Neuronal stem cell (in vitro differentiated cells): ENCODE data around the gene CCK.

Experiments
- DNase-seq: peaks from one replicate; pipeline ENCODE4 v3.0.0-alpha.2; 2013; ENCODE audit warnings: low spot score
- H2AFZ ChIP-seq: one replicate; pipeline ENCODE4 v1.6.1; 2013; ENCODE audit warnings: mild to moderate bottlenecking, low read length, inconsistent platforms
- H2AK5ac ChIP-seq: 2 replicates; pipeline ENCODE4 v1.6.1; 2013; ENCODE audit warnings: low read depth, mild to moderate bottlenecking, inconsistent platforms, low read length, moderate library complexity, mixed read lengths
- H2BK120ac ChIP-seq: 2 replicates; pipeline ENCODE4 v1.6.1; 2013; ENCODE audit warnings: low read depth, mild to moderate bottlenecking, inconsistent platforms, low read length, moderate library complexity, mixed read lengths
- H2BK12ac ChIP-seq: one replicate; pipeline ENCODE4 v1.6.1; 2013; ENCODE audit warnings: low read length, inconsistent platforms
- H2BK15ac ChIP-seq: 2 replicates; pipeline ENCODE4 v1.6.1; 2013; ENCODE audit warnings: mild to moderate bottlenecking, low read length, inconsistent platforms, mixed read lengths
- H2BK5ac ChIP-seq: one replicate; pipeline ENCODE4 v1.6.1; 2013; ENCODE audit warnings: inconsistent platforms, mild to moderate bottlenecking, low read length, moderate library complexity
- H3K14ac ChIP-seq: one replicate; pipeline ENCODE4 v1.6.1; 2013; ENCODE audit warnings: low read length, inconsistent platforms
- H3K18ac ChIP-seq: 2 replicates; pipeline ENCODE4 v1.6.1; 2013; ENCODE audit warnings: low read length, inconsistent platforms
- H3K23ac ChIP-seq: 2 replicates; pipeline ENCODE4 v1.6.1; 2013; ENCODE audit warnings: low read depth, mild to moderate bottlenecking, mixed read lengths, low read length, inconsistent platforms; ENCODE audit not compliant: poor library complexity
- H3K27ac ChIP-seq: replicated peaks from 3 replicates; pipeline ENCODE4 v1.5.1; 2013; ENCODE audit warnings: low read length, inconsistent platforms
- H3K27me3 ChIP-seq, 3 experiments: 2 replicates each; pipeline ENCODE4 v1.6.1; 2013; ENCODE audit warnings: low read length in 3 of 3, mild to moderate bottlenecking in 2 of 3, inconsistent platforms in 1 of 3, low read depth in 1 of 3, mixed read lengths in 1 of 3, moderate library complexity in 1 of 3; ENCODE audit not compliant: control insufficient read depth in 3 of 3, insufficient read depth in 3 of 3
- H3K36me3 ChIP-seq, 2 donors: replicated peaks in 1 of 2; 2 replicates each; pipeline ENCODE4 v1.6.1; 2013; ENCODE audit warnings: low read length in 2 of 2; ENCODE audit not compliant: control insufficient read depth in 2 of 2, insufficient read depth in 2 of 2
- H3K4ac ChIP-seq: 2 replicates; pipeline ENCODE4 v1.6.1; 2013; ENCODE audit warnings: inconsistent platforms, mild to moderate bottlenecking, low read length, moderate library complexity
- H3K4me1 ChIP-seq, 2 donors: 1 replicate in 1 of 2; 2 replicates in 1 of 2; pipeline ENCODE4 v1.6.1; 2013; ENCODE audit warnings: low read length in 2 of 2, low read depth in 1 of 2; ENCODE audit not compliant: control insufficient read depth in 2 of 2, insufficient read depth in 1 of 2
- H3K4me2 ChIP-seq: one replicate; pipeline ENCODE4 v1.6.1; 2013; ENCODE audit warnings: mild to moderate bottlenecking, low read length, inconsistent platforms; ENCODE audit not compliant: insufficient read depth, poor library complexity, severe bottlenecking
- H3K4me3 ChIP-seq, 2 donors: 2 replicates each; pipeline ENCODE4 v1.5.1; 2013; ENCODE audit warnings: low read length in 2 of 2, mild to moderate bottlenecking in 2 of 2, inconsistent platforms in 1 of 2, moderate library complexity in 1 of 2
- H3K79me1 ChIP-seq: one replicate; pipeline ENCODE4 v1.6.1; 2013; ENCODE audit warnings: low read depth, mild to moderate bottlenecking, inconsistent platforms, low read length, moderate library complexity
- H3K9ac ChIP-seq: one replicate; pipeline ENCODE4 v1.6.1; 2013; ENCODE audit warnings: mild to moderate bottlenecking, low read depth, low read length, inconsistent platforms; ENCODE audit not compliant: poor library complexity
- H3K9me3 ChIP-seq, 2 donors: replicated peaks in 1 of 2; 2 replicates each; pipeline versions ENCODE3 to v1.6.1; 2013; ENCODE audit warnings: low read length in 2 of 2, mild to moderate bottlenecking in 2 of 2, inconsistent platforms in 1 of 2, low read depth in 1 of 2, mixed read lengths in 1 of 2, moderate library complexity in 1 of 2; ENCODE audit not compliant: control insufficient read depth in 2 of 2, insufficient read depth in 1 of 2
- H4K8ac ChIP-seq: one replicate; pipeline ENCODE4 v1.6.1; 2013; ENCODE audit warnings: low read depth, mild to moderate bottlenecking, inconsistent platforms, low read length, moderate library complexity
- H4K91ac ChIP-seq: one replicate; pipeline ENCODE4 v1.6.1; 2013; ENCODE audit warnings: low read length, low read depth, mild to moderate bottlenecking, inconsistent platforms; ENCODE audit not compliant: poor library complexity
- WGBS, 2 donors: extraction: QIAGEN DNeasy Blood & Tissue Kit; methylation state at CpG; one replicate each; pipeline ENCODE4 v1.1.7; 2013; ENCODE audit warnings: missing lambda C conversion rate in 2 of 2, mixed read lengths in 1 of 2; ENCODE audit not compliant: insufficient read length in 2 of 2, insufficient replicate concordance in 1 of 2; ENCODE audit errors: extremely low coverage in 2 of 2; 5-methylcytosine and 5-hydroxymethylcytosine counted together

The CCK gene

DNA sequence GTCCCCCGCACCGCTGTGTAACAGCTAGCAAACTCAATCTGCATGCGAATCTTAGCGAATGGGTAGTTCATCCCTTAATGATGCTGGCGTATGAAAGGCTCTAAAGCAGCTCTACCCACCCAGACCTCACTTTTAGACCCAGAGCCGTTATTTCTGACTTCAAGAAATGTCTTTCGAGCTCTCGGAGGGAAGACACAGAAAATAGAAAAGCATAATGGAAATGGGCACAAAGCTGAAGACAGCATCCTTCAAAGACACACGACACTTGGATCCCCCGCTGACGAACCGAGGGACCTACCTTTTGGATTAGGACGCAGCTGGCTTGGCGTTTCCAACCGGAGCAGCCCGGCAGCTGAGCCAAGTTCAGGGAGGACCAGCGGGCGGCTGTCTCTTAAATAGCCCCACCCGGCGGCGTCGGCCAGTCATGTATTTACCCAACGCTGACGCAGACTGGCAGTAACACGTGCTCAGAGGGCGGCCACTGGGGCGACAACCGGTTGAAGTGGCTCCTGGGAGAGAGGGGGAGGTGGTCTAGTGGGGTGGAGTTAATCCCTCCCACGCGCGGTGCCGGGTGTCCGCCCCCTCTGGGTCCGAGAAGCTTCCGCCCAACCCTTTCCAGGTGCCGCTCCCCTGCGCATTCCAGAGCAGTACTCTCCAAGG, 1.5 kb downstream of the CCK start:
- H3K79me1 ChIP-seq: no peaks in the 10 kb centered on the region
- H2AK5ac ChIP-seq: peak overlapping the region; percentile 98
- peaks cover 0 to 62% (median 14%) of the 10 kb centered on the region in 3 experiments for H3K27me3 ChIP-seq

DNA sequence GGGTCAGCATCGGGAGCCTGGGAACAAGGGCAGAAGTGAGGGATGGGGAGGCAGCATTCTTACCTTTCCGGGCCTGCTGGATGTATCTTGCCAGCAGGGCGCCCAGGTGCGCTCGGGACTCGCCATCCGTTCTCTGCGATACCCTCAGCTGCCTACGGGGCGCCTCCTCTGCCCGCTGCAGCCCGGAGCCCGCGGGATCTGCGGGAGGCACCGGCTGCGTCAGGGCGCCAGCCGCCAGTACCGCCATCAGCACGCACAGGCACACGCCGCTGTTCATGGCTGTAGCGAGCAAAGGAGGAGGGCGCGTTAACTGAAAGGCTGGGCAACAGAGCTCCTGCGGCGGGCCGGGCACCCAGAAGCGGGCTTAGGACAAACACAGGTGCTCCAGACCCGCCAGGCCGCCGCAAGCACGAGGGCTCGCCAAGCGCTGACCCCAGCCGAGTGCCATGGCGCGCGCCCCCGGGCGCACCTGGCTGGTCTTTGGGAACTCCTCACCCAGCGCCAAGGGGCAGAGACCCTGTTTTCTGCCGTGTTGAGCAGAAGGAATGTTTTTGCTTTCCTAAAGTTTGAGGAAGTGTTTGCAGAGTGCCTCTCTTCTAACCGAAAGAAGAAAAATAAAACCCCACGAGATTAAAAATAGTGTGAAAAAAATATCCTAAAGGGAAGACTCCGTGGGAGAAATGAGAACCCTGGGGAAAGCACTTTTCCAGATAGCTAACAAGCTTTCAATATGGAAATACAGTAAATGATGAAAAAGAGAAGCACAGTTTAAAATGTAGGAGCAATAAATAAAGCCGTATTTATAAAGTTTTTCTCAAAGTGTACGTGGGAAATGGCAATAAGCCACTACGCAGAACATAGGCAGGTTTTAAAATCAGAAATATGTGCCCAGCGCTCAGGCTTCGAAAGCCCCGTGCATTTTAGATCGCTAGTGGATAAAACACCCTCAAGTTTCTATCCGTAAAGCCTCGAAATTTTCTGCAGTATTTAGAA, 2.3 kb downstream of the CCK start:
- Histone ChIP-seq H2AK5ac (peak overlapping the region; percentile 83), H3K4me3 (peak overlapping the region in 1 of 2 donors; percentile 70), H2BK15ac (peak overlapping the region; percentile 95), H3K9me3 (peaks cover 0 to 5% of the 10 kb centered on the region in 2 donors), H3K27ac (peak overlapping the region; percentile 44), H4K91ac (peak overlapping the region; percentile 94), H3K23ac (peak overlapping the region; percentile 90), H3K18ac (peak overlapping the region; percentile 96), H3K9ac (peak overlapping the region; percentile 82), H3K4ac (peak overlapping the region; percentile 54), H2AFZ (no peak overlapping the region), H3K14ac (no peak overlapping the region), H2BK5ac (no peak overlapping the region), H2BK120ac (peak overlapping the region; percentile 64), H3K79me1 (no peaks in the 10 kb centered on the region), H3K4me2 (peak overlapping the region; percentile 68), H3K4me1 (peaks cover 0 to 17% of the 10 kb centered on the region in 2 donors), H2BK12ac (peak overlapping the region; percentile 95), H3K36me3 (no peaks in the 10 kb centered on the region), H3K27me3 (peaks cover 0 to 58% (median 14%) of the 10 kb centered on the region in 3 experiments), H4K8ac (no peak overlapping the region)
- peak; percentile 18 for DNase-seq
- no CpG with 5 or more reads among the region's 56 CpGs for WGBS, 2 donors

More for the DNA sequence above, 1.5 kb downstream of the CCK start:
- Histone ChIP-seq H3K27ac (no peak overlapping the region), H3K4ac (no peak overlapping the region), H4K91ac (no peak overlapping the region), H2BK120ac (peak overlapping the region; percentile 52), H3K9me3 (peaks cover 0 to 5% of the 10 kb centered on the region in 2 donors), H3K14ac (no peak overlapping the region), H3K4me3 (no peak overlapping the region), H3K4me2 (no peak overlapping the region), H2BK15ac (peak overlapping the region; percentile 72), H3K36me3 (no peaks in the 10 kb centered on the region), H4K8ac (no peak overlapping the region), H2BK5ac (no peak overlapping the region), H2AFZ (no peak overlapping the region), H3K4me1 (peaks cover 0 to 17% of the 10 kb centered on the region in 2 donors), H3K23ac (peak overlapping the region; percentile 32), H2BK12ac (peak overlapping the region; percentile 52), H3K18ac (peak overlapping the region; percentile 72), H3K9ac (no peak overlapping the region)
- WGBS, 2 donors: no CpG with 5 or more reads among the region's 37 CpGs
- DNase-seq: no peak

DNA sequence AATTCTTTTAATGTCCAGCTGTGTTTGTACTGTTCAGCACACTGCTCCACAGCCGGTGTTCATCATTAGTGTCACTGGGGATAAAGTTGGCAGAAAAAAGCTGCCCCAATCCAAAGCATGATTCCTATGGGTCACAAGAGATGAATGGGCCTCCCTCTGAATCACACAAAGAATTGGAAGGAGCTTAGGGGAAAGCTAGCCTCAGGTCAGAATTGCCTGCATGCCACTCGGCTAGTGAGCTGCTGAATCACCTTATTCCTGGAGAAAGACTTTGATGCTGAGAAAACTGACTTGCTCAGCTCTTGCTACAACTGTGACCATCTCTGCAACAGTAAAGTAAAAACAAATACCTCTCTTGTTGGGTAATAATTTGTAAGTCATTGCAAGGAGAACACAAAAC, 3.5 kb downstream of the CCK start:
- peak; percentile 65 for DNase-seq
- Histone ChIP-seq H3K4me2 (peak overlapping the region; percentile 19), H3K79me1 (no peaks in the 10 kb centered on the region), H3K14ac (no peak overlapping the region), H3K4me1 (peaks cover 0 to 17% of the 10 kb centered on the region in 2 donors), H3K4me3 (no peak overlapping the region), H3K27ac (peak overlapping the region; percentile 44), H2AFZ (no peak overlapping the region), H3K9me3 (peaks cover 0 to 5% of the 10 kb centered on the region in 2 donors), H2AK5ac (no peak overlapping the region), H2BK15ac (no peak overlapping the region), H3K4ac (no peak overlapping the region), H2BK120ac (no peak overlapping the region), H3K18ac (no peak overlapping the region), H3K36me3 (no peaks in the 10 kb centered on the region), H2BK12ac (no peak overlapping the region), H4K91ac (no peak overlapping the region), H4K8ac (no peak overlapping the region), H2BK5ac (no peak overlapping the region), H3K27me3 (peaks cover 0 to 52% (median 14%) of the 10 kb centered on the region in 3 experiments), H3K9ac (no peak overlapping the region), H3K23ac (no peak overlapping the region)
- no CpG with 5 or more reads among the region's 2 CpGs for WGBS, 2 donors

GRCh38 chr3:42257007-42257406, 9.0 kb downstream of the CCK start:
- Histone ChIP-seq H2AK5ac (no peak overlapping the region), H3K4me3 (no peak overlapping the region), H4K91ac (no peak overlapping the region), H3K79me1 (no peaks in the 10 kb centered on the region), H2BK12ac (no peak overlapping the region), H3K36me3 (no peaks in the 10 kb centered on the region), H3K4me1 (peaks cover 0 to 15% of the 10 kb centered on the region in 2 donors), H3K9me3 (no peaks in the 10 kb centered on the region), H3K4me2 (no peak overlapping the region), H3K27me3 (peaks cover 0 to 39% (median 0%) of the 10 kb centered on the region in 3 experiments), H3K23ac (no peak overlapping the region), H3K27ac (no peak overlapping the region), H3K9ac (no peak overlapping the region), H4K8ac (no peak overlapping the region), H2AFZ (no peak overlapping the region), H3K18ac (no peak overlapping the region), H2BK15ac (no peak overlapping the region), H3K14ac (no peak overlapping the region), H2BK5ac (no peak overlapping the region), H3K4ac (no peak overlapping the region), H2BK120ac (no peak overlapping the region)
- no CpG with 5 or more reads among the region's 7 CpGs for WGBS, 2 donors
- no peak for DNase-seq
